HepG2 (cell line): Measurements from ENCODE around the gene EPN2. TPM values are rescaled to one million over a fixed set of nuclear protein-coding genes. Genes with fewer than 3 reads are reported as not detected.

Source experiments
- FOXO1 ChIP-seq: sonication (generic); formaldehyde crosslinking; IDR thresholded peaks from 2 replicates; pipeline ENCODE4 v1.4.0; 2020; ENCODE audit warnings: missing genetic modification reagents
- SETDB1 ChIP-seq: sonication (generic); formaldehyde crosslinking; IDR thresholded peaks from 2 replicates; pipeline ENCODE4 v1.5.1; 2020; ENCODE audit warnings: missing genetic modification reagents, mild to moderate bottlenecking, borderline replicate concordance
- ZNF224 ChIP-seq: sonication (generic); formaldehyde crosslinking; IDR thresholded peaks from 2 replicates; pipeline ENCODE4 v1.5.0; 2020; ENCODE audit warnings: mild to moderate bottlenecking, missing genetic modification reagents
- ZNF776 ChIP-seq: sonication (generic); formaldehyde crosslinking; IDR thresholded peaks from 2 replicates; pipeline ENCODE4 v1.4.0; 2020; ENCODE audit warnings: mild to moderate bottlenecking, missing genetic modification reagents
- polyA plus RNA-seq, 8 experiments: library from polyadenylated mRNA; depleted of rRNA in 3 of 8; stranded (reverse) in 7 of 8; unstranded in 1 of 8; fragments of >200 nt; fragmentation: Illumina TruSeq in 4 of 8; extraction: Trizol in 4 of 8; gene quantifications; 2 replicates each; pipeline versions ENCODE4 v1.2.1 to v1.2.3, GENCODE V29; 2011 to 2016; ENCODE audit warnings: low read depth in 4 of 8, missing spikeins in 1 of 8, mixed read lengths in 1 of 8; ENCODE audit not compliant: insufficient read depth in 1 of 8
- total RNA-seq, 5 experiments: library from RNA; depleted of rRNA; stranded (reverse); fragments of >200 nt; fragmentation: Illumina TruSeq; extraction: Trizol; gene quantifications; 2 replicates each; pipeline ENCODE4 v1.2.3, GENCODE V29; 2016; ENCODE audit warnings: low read depth in 1 of 5
- TF ChIP-seq, protein P1 (sequence below), 2 experiments: sonication (generic) in 1 of 2; formaldehyde crosslinking in 1 of 2; IDR thresholded peaks; 2 replicates each; pipeline versions ENCODE4 v1.4.0 to v1.6.1; 2016 to 2020; ENCODE audit warnings: borderline replicate concordance in 1 of 2, low read depth in 1 of 2, mild to moderate bottlenecking in 1 of 2, missing genetic modification reagents in 1 of 2
- TF ChIP-seq, protein P2 (sequence below): sonication (generic); formaldehyde crosslinking; IDR thresholded peaks from 2 replicates; pipeline ENCODE4 v1.4.0; 2020; ENCODE audit warnings: missing genetic modification reagents
- TF ChIP-seq, protein P3 (sequence below): sonication (generic); formaldehyde crosslinking; IDR thresholded peaks from 2 replicates; pipeline ENCODE4 v1.9.0; 2022; ENCODE audit warnings: low read depth, missing genetic modification reagents
- TF ChIP-seq, protein P4 (sequence below): sonication (generic); formaldehyde crosslinking; IDR thresholded peaks from 2 replicates; pipeline ENCODE4 v1.4.0; 2020; ENCODE audit warnings: missing genetic modification reagents
- TF ChIP-seq, protein P5 (sequence below): sonication (generic); formaldehyde crosslinking; IDR thresholded peaks from 2 replicates; pipeline ENCODE4 v1.5.0; 2020; ENCODE audit warnings: mild to moderate bottlenecking, missing genetic modification reagents

Gene EPN2
- total and polyA plus RNA-seq, 2 of the 13 experiments (the other 11 are each of a cell fraction or from before 2014, with no cell fraction given): 7.8 to 19.2 TPM

DNA sequence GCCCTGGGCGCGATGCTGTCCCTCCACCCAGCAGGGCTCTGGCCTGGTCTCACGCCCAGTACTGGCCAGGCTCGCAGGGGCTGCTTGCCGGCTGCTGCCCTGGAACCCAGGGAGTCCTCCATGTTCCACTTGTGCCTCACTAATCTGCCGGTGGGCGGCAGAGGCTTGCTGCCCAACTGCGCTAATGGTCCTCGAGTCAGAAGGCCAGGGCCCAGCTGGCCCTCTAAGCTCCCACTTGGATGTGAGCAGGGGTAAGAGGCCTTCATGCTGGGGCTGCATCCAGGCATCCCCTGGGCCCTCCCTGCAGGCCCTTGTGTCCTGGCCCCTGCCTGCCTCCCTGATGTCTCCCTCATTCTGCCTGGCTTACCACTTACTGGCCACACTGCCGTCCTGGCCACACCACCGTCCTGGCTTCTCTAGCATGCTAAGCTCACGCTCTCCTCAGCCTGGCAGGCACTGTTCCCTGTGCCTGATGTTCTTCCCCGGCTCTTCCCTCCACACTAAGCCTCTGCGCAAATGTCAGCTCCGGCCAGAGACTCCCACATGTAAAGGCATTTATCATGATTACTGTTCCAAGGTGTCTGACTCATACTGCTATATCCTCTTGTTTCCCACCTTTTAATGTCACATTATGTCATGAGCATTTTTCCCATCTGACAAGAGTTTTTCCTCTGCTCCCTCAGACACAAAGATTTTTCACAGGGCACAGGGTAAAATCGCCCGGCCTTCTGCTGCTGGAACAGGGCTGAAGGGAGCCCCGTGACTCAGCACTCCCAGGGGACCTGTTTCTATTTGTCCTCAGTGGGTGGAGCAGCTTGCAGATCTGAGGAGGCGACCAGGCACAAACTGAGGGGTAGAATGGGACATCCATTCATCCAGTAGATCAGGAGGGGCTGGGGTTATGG, 109.4 kb downstream of the EPN2 start (continued):
- TF ChIP-seq, protein P1, sequence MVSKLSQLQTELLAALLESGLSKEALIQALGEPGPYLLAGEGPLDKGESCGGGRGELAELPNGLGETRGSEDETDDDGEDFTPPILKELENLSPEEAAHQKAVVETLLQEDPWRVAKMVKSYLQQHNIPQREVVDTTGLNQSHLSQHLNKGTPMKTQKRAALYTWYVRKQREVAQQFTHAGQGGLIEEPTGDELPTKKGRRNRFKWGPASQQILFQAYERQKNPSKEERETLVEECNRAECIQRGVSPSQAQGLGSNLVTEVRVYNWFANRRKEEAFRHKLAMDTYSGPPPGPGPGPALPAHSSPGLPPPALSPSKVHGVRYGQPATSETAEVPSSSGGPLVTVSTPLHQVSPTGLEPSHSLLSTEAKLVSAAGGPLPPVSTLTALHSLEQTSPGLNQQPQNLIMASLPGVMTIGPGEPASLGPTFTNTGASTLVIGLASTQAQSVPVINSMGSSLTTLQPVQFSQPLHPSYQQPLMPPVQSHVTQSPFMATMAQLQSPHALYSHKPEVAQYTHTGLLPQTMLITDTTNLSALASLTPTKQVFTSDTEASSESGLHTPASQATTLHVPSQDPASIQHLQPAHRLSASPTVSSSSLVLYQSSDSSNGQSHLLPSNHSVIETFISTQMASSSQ (IDR thresholded peaks at IDR 0.05; ENCODE audit: low read depth): no peak
- TF ChIP-seq, protein P1 (CRISPR knock-in tag; IDR thresholded peaks at IDR 0.05; ENCODE audit: borderline replicate concordance): no peak
- TF ChIP-seq, protein P2, sequence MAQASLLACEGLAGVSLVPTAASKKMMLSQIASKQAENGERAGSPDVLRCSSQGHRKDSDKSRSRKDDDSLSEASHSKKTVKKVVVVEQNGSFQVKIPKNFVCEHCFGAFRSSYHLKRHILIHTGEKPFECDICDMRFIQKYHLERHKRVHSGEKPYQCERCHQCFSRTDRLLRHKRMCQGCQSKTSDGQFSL (CRISPR knock-in tag): no peak
- TF ChIP-seq, protein P3, sequence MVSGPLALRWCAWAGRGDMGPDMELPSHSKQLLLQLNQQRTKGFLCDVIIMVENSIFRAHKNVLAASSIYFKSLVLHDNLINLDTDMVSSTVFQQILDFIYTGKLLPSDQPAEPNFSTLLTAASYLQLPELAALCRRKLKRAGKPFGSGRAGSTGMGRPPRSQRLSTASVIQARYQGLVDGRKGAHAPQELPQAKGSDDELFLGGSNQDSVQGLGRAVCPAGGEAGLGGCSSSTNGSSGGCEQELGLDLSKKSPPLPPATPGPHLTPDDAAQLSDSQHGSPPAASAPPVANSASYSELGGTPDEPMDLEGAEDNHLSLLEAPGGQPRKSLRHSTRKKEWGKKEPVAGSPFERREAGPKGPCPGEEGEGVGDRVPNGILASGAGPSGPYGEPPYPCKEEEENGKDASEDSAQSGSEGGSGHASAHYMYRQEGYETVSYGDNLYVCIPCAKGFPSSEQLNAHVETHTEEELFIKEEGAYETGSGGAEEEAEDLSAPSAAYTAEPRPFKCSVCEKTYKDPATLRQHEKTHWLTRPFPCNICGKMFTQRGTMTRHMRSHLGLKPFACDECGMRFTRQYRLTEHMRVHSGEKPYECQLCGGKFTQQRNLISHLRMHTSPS: 0 out of 2 replicates have a peak, but pooled peaks have one; percentile 38
- TF ChIP-seq FOXO1 (CRISPR knock-in tag): no peak
- TF ChIP-seq, protein P4, sequence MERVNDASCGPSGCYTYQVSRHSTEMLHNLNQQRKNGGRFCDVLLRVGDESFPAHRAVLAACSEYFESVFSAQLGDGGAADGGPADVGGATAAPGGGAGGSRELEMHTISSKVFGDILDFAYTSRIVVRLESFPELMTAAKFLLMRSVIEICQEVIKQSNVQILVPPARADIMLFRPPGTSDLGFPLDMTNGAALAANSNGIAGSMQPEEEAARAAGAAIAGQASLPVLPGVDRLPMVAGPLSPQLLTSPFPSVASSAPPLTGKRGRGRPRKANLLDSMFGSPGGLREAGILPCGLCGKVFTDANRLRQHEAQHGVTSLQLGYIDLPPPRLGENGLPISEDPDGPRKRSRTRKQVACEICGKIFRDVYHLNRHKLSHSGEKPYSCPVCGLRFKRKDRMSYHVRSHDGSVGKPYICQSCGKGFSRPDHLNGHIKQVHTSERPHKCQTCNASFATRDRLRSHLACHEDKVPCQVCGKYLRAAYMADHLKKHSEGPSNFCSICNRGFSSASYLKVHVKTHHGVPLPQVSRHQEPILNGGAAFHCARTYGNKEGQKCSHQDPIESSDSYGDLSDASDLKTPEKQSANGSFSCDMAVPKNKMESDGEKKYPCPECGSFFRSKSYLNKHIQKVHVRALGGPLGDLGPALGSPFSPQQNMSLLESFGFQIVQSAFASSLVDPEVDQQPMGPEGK: no peak
- no peak for TF ChIP-seq ZNF776 (CRISPR knock-in tag)
- no peak for TF ChIP-seq ZNF224
- TF ChIP-seq SETDB1: no peak
- TF ChIP-seq, protein P5, sequence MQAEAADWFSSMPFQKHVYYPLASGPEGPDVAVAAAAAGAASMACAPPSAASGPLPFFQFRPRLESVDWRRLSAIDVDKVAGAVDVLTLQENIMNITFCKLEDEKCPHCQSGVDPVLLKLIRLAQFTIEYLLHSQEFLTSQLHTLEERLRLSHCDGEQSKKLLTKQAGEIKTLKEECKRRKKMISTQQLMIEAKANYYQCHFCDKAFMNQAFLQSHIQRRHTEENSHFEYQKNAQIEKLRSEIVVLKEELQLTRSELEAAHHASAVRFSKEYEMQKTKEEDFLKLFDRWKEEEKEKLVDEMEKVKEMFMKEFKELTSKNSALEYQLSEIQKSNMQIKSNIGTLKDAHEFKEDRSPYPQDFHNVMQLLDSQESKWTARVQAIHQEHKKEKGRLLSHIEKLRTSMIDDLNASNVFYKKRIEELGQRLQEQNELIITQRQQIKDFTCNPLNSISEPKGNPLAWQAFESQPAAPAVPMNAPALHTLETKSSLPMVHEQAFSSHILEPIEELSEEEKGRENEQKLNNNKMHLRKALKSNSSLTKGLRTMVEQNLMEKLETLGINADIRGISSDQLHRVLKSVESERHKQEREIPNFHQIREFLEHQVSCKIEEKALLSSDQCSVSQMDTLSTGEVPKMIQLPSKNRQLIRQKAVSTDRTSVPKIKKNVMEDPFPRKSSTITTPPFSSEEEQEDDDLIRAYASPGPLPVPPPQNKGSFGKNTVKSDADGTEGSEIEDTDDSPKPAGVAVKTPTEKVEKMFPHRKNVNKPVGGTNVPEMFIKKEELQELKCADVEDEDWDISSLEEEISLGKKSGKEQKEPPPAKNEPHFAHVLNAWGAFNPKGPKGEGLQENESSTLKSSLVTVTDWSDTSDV (CRISPR knock-in tag): peak; percentile 40; the same call in 1 of the 2 replicates
